GM12878 (cell line): ENCODE data around the gene STK26. TPM values are rescaled to one million over a fixed set of nuclear protein-coding genes. Genes with fewer than 3 reads are reported as not detected.

Experiments used
- ATAC-seq: fragments of 200-7000 bp; cut with Tn5 transposase; 3 replicates; pipeline ENCODE4 v1.9.1; 2020; ENCODE audit warnings: mild to moderate bottlenecking, moderate library complexity
- BruUV-seq: library from RNA; stranded (reverse); fragments of 400-500 nt; replicated peaks from 2 replicates; lab custom pipeline; 2021; lab: Mats Ljungman, UMichigan
- CTCF ChIA-PET: fragments of 300-600 bp; sonication (Branson Sonifier 250); formaldehyde crosslinking; extraction: SDS; loops from one replicate; lab custom pipeline; 2021; ENCODE audit warnings: inconsistent platforms; lab: Yijun Ruan, JAX
- POLR2A ChIA-PET: fragments of 350-600 bp; formaldehyde crosslinking; extraction: SDS; loops from one replicate; lab custom pipeline; 2021; ENCODE audit warnings: inconsistent platforms; lab: Charles Lee
- RAD21 ChIA-PET: fragments of 300-600 bp; sonication (Branson Sonifier 250); formaldehyde crosslinking; loops from one replicate; lab custom pipeline; 2023; ENCODE audit warnings: antibody characterized with exemption; ENCODE audit not compliant: unreplicated experiment; lab: Charles Lee
- SMC1A ChIA-PET: fragments of 300-600 bp; sonication (Branson Sonifier 250); formaldehyde crosslinking; loops from one replicate; lab custom pipeline; 2023; ENCODE audit not compliant: unreplicated experiment, uncharacterized antibody; lab: Charles Lee
- DNase-seq: peaks from one replicate; pipeline ENCODE4 v3.0.0-alpha.2; 2011; ENCODE audit warnings: low read depth, low spot score
- FAIRE-seq: peaks from 3 replicates; lab custom pipeline; 2011; peaks lifted over from hg19 to GRCh38; lab: Jason Lieb, UNC
- H2AFZ ChIP-seq: 2 replicates; pipeline ENCODE4 v1.6.0; 2011; ENCODE audit warnings: low read depth, low read length, control low read depth; ENCODE audit not compliant: control insufficient read depth
- H3K27ac ChIP-seq: 2 replicates; pipeline ENCODE4 v1.5.1; 2011; ENCODE audit warnings: control low read depth; ENCODE audit not compliant: control insufficient read depth, insufficient read depth
- H3K27me3 ChIP-seq, 2 experiments: replicated peaks in 1 of 2; 2 replicates each; pipeline versions ENCODE4 v1.6.0 to v1.6.1; 2011; ENCODE audit warnings: low read length in 1 of 2; ENCODE audit not compliant: control insufficient read depth in 2 of 2, insufficient read depth in 2 of 2
- H3K36me3 ChIP-seq, 2 experiments: 2 replicates each; pipeline ENCODE4 v1.5.1; 2011; ENCODE audit warnings: low read length in 1 of 2; ENCODE audit not compliant: control insufficient read depth in 2 of 2, insufficient read depth in 2 of 2
- H3K4me1 ChIP-seq: 2 replicates; pipeline ENCODE4 v1.6.1; 2011; ENCODE audit warnings: mild to moderate bottlenecking, low read length, moderate library complexity, mixed read lengths; ENCODE audit not compliant: control insufficient read depth, insufficient read depth
- H3K4me2 ChIP-seq: 2 replicates; pipeline ENCODE4 v1.6.0; 2011; ENCODE audit warnings: control low read depth; ENCODE audit not compliant: control insufficient read depth, insufficient read depth
- H3K4me3 ChIP-seq: fragments of 200-600 bp; sonication (generic); 2 replicates; pipeline ENCODE4 v1.5.1; 2016
- H3K79me2 ChIP-seq: 2 replicates; pipeline ENCODE4 v1.6.0; 2011; ENCODE audit warnings: low read length; ENCODE audit not compliant: control insufficient read depth, insufficient read depth
- H3K9ac ChIP-seq: 2 replicates; pipeline ENCODE4 v1.8.0; 2011; ENCODE audit warnings: low read length, control low read depth, mixed read lengths; ENCODE audit not compliant: control insufficient read depth, insufficient read depth
- H3K9me3 ChIP-seq: replicated peaks from 3 replicates; pipeline ENCODE4 v1.5.1; 2011; ENCODE audit warnings: mild to moderate bottlenecking, low read length; ENCODE audit not compliant: control insufficient read depth, insufficient read depth
- H4K20me1 ChIP-seq: 2 replicates; pipeline ENCODE4 v1.6.0; 2011; ENCODE audit not compliant: control insufficient read depth, insufficient read depth
- MYB ChIP-seq: fragments of 150-350 bp; IDR thresholded peaks from 2 replicates; pipeline ENCODE4 v1.6.1; 2014; ENCODE audit warnings: mild to moderate bottlenecking, low read depth, low read length, borderline replicate concordance
- POLR2AphosphoS2 ChIP-seq: IDR thresholded peaks from 2 replicates; pipeline ENCODE4 v1.6.1; 2011; ENCODE audit warnings: low read depth, mild to moderate bottlenecking, low read length, improper control_type of control experiment, moderate library complexity
- RAD51 ChIP-seq: fragments of 450-650 bp; IDR thresholded peaks from 2 replicates; pipeline ENCODE4 v1.6.1; 2016; ENCODE audit warnings: moderate library complexity, mild to moderate bottlenecking, inconsistent platforms
- WGBS: methylation state at CpG from one replicate; pipeline ENCODE4 v1.1.6; 2016; ENCODE audit warnings: low lambda C conversion rate; ENCODE audit not compliant: insufficient replicate concordance, insufficient coverage; ENCODE audit errors: missing lambda C conversion rate; 5-methylcytosine and 5-hydroxymethylcytosine counted together
- in situ Hi-C: fragments of 300-500 bp; cut with MboI; formaldehyde crosslinking; loops from 9 replicates; pipeline ENCODE4 v1.14.3; 2018; ENCODE audit warnings: mixed read lengths
- intact Hi-C: fragments of 100-400 bp; cut with micrococcal nuclease; formaldehyde crosslinking; loops from one replicate; pipeline ENCODE4 v1.14.2; 2022; ENCODE audit not compliant: unreplicated experiment
- polyA plus RNA-seq, 11 experiments: library from polyadenylated mRNA; depleted of rRNA in 4 of 11; unstranded in 6 of 11; stranded (reverse) in 5 of 11; fragments of >200 nt; fragmentation: Nextera tagmentation in 4 of 11; fragmentation: Illumina TruSeq in 1 of 11; extraction: Ambion mirVana in 4 of 11; extraction: Trizol in 1 of 11; gene quantifications; 1 replicate in 1 of 11; 2 replicates in 10 of 11; pipeline versions ENCODE4 v1.2.1 to v1.2.3, GENCODE V29; 2011 to 2016; ENCODE audit warnings: inconsistent platforms in 2 of 11, missing spikeins in 2 of 11, low read depth in 1 of 11
- total RNA-seq, 4 experiments: library from RNA; depleted of rRNA in 3 of 4; stranded (reverse); fragments of >200 nt in 3 of 4; fragmentation: Illumina TruSeq in 1 of 4; extraction: Trizol in 1 of 4; gene quantifications; 2 replicates each; pipeline versions ENCODE4 v1.2.1 to v1.2.3, GENCODE V29; 2013 to 2021

Gene STK26
- total and polyA plus RNA-seq, 10 of the 15 experiments (the other 5 are each of a cell fraction or from before 2014, with no cell fraction given): 30.4 to 78.6 (median 58.8) TPM

- TF ChIP-seq MYB (no peak), RAD51 (peak; percentile 48; the same call in 1 of the 2 replicates)
- H3K79me2 ChIP-seq: no peaks in the 10 kb centered on the region
- H3K9ac ChIP-seq: no peak overlapping the region
- intact Hi-C loops: no loop called here
- BruUV-seq: no TSS peak
- H3K27ac ChIP-seq: no peak overlapping the region
- H3K4me3 ChIP-seq: no peak overlapping the region
- no peaks in the 10 kb centered on the region; the same call in 1 of the 3 replicates for H3K9me3 ChIP-seq
- in situ Hi-C loops: no loop called here
- no peaks in the 10 kb centered on the region for H4K20me1 ChIP-seq
- H3K36me3 ChIP-seq: no peaks in the 10 kb centered on the region
- ChIA-PET RAD21 (interaction anchor here (0.9 to 1.5 kb wide), 4 partner anchors 18 to 147 kb away, joined by 3 to 4 read pairs (median 4); no protein-coding TSS in a partner anchor), SMC1A (interaction anchor here (0.8 to 1.9 kb wide), 4 partner anchors 11 to 231 kb away, joined by 3 to 5 read pairs (median 4); partner anchors contain the start of gene RAP2C), POLR2A (interaction anchor here (0.8 kb wide), 1 partner anchor 36 kb away, joined by 3 read pairs; no protein-coding TSS in a partner anchor), CTCF (interaction anchor here (1.3 kb wide), 1 partner anchor 45 kb away, joined by 4 read pairs; no protein-coding TSS in a partner anchor)
- FAIRE-seq: no peak
- H3K4me2 ChIP-seq: no peak overlapping the region
- no peak for ATAC-seq
- DNase-seq: no peak
- peaks cover 5% of the 10 kb centered on the region for H3K4me1 ChIP-seq
- no peak overlapping the region for H2AFZ ChIP-seq
- no peaks in the 10 kb centered on the region for H3K27me3 ChIP-seq
Measured at GRCh38 chrX:131988236-131988635, 34.9 kb upstream of the STK26 start.

GRCh38 chrX:132001127-132001526 is 22.0 kb upstream of the STK26 start:
- SMC1A ChIA-PET: interaction anchor here (0.6 kb wide), 1 partner anchor 40 kb away, joined by 3 read pairs; no protein-coding TSS in a partner anchor
- BruUV-seq: no TSS peak
- Histone ChIP-seq H2AFZ (no peak overlapping the region), H3K36me3 (no peaks in the 10 kb centered on the region), H3K4me2 (no peak overlapping the region), H3K4me3 (no peak overlapping the region), H4K20me1 (no peaks in the 10 kb centered on the region), H3K4me1 (no peaks in the 10 kb centered on the region), H3K27me3 (no peaks in the 10 kb centered on the region), H3K27ac (no peak overlapping the region), H3K9me3 (no peaks in the 10 kb centered on the region), H3K79me2 (no peaks in the 10 kb centered on the region), H3K9ac (no peak overlapping the region)
- RAD21 ChIA-PET: no interaction called here
- no peak for ATAC-seq
- POLR2A ChIA-PET: no interaction called here
- no peak for DNase-seq
- 50% methylated on average over 3 of the region's 3 CpGs for WGBS
- in situ Hi-C loops (no loop called here), intact Hi-C loops (no loop called here)
- FAIRE-seq: no peak
- TF ChIP-seq POLR2AphosphoS2: no peak
- CTCF ChIA-PET: no interaction called here
